SHP77 (cell line): ENCODE results near the gene ODAD3.
"Not testable (repeated sequence)": the region's sequence is repeated elsewhere in the genome, so short reads cannot be mapped to it uniquely, and the experiment has no call there.

Experiments
- DNase-seq, 2 experiments: peaks; one replicate each; lab custom pipeline; 2025; lab: John Stamatoyannopoulos, UW

Gene ODAD3

DNA sequence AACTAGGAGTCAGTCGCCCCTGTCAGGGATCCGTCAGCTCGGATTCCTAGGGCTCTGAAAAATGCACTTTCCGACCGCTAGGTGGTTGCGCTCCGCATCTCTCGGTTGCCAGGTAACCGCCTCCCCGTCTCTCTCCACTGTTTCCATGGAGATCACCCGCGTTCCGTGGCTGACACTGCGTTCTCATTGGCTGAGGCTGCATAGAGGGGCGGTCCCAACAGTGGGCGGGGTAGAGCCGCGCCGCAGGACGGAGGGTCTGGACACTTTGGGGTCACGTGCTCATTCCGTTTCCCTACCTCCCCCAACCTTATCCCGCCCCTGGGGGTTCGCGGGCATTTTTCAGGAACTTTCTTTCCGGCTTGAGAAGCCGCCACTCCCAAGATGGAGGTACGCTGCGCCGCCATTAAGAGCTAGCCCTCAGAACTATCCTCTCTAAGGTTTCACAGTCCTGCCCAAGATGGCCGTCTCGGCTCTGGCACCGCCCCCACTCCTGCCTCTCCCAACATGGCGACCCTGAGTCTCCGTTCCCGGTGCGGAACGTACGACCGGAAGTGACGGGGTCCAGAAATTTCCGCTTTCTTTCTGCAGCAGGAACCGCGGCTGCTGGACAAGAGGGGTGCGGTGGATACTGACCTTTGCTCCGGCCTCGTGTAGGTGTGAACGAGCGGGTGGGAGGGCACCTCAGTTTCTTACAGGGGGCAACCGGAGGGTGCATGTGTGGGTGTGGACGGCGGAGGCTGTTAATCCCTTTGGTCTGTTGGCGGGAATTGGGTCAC, at the start of gene ODAD3, which contains the start of gene PRKCSH:
TSS of gene ODAD3 (minus strand) at position 65 of the 776 bp plus-strand sequence. CDS start 105 bp downstream, outside the sequence.
TSS of gene PRKCSH (plus strand) at position 579 of the 776 bp plus-strand sequence. CDS start 483 bp downstream, outside the sequence.
- peak; percentile 99 to 100 for DNase-seq

GRCh38 chr19:11483366-11484111, 48.6 kb upstream of the ODAD3 start:
- no peak for DNase-seq

- peak; percentile 68 to 87 for DNase-seq
Measured at GRCh38 chr19:11482384-11483050, 47.6 kb upstream of the ODAD3 start.

DNA sequence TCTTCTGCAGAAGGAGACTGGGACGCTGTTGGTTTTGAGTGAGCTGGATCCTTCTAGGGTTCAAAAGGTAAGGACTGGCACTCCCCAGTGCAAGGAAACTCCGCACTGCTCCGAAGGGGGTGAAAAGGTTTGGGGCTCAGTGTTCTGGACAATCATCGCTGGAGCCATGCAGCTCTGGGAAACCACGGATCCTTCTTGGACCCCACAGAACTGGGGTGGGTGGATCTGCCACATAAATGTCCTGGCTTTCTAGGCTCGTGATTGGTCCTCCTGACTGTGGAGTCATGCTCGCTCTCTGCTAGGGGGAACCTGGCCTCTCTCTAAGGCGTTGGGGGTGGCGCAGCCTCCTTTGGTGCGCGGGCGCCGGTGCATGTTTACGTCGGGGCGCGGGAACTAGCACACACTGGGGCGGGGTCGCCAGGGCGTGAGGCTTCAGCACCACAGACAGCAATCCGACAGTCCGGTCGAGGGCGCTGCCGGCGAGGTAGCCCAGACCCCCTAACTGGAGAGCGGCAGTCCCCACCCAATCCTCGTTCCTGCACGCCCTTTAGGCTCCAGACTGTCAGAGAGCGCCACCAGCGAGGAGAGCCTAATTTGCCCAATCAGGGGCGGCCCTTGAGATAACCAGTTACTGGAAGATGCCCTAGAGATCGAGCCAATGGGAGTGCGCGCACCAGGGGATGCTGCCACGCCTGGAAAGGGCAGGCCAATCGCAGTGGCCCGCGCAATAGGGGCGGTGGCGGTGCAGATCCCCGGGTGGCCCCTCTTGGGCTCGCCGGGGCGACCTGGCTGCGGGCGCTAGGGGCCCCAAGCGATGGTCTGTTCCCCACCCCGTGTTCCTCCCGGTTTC, 46.8 kb upstream of the ODAD3 start:
- peak; percentile 93 to 94 for DNase-seq

GRCh38 chr19:11480715-11481533, 46.0 kb upstream of the ODAD3 start, which contains the start of gene ELAVL3:
TSS of gene ELAVL3 (minus strand) at chr19:11481046. CDS start at chr19:11480608, 438 bp downstream.
- peak; percentile 43 to 69 for DNase-seq

GRCh38 chr19:11479898-11480714, 45.2 kb upstream of the ODAD3 start:
- no peak for DNase-seq

- peak; percentile 74 to 75 for DNase-seq
Measured at GRCh38 chr19:11479090-11479897, 44.4 kb upstream of the ODAD3 start.

DNA sequence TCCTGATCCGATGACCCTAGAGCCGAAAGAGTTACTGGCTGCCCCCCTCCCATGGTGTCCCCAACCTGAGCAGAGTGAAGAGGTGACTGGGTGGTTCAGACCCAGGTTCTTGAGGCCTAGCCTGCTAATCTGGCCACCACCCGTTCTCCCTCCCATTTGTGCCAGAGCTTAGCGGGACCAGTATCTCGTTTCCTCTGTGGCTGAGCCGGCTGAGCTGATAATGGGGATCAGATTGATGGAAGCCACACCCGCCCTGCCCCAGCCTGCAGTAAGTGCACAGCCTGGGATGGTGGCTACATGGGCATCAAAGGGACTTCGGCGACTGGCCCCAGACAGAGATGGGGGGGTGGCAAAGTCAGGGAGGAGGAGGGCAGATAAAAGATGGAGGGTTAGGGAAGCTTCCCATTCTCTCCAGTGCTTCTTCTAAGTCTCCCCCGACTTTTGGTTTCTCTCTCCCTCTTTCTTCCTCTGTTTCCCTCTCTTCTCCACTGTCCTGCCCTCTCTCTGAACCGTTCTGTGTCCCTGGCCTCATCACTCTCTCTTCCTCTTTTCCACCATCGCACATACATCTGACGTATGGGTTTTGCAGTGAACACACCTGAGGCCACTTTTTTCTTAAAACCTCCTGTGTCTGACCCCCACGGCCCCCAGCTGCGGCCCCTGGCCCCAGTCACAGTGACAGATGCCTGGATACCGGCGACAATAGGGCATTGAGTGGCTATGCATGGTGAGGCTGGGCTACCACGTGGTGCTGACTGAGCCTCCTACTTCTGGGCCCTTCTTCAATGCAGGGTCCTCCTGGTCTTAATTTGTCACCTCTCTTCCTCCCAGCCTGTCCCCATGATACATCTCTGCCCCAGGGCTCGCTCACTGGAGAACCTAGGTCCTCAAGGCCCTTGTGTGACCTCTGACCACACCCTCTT, 43.5 kb upstream of the ODAD3 start:
- no peak for DNase-seq

DNA sequence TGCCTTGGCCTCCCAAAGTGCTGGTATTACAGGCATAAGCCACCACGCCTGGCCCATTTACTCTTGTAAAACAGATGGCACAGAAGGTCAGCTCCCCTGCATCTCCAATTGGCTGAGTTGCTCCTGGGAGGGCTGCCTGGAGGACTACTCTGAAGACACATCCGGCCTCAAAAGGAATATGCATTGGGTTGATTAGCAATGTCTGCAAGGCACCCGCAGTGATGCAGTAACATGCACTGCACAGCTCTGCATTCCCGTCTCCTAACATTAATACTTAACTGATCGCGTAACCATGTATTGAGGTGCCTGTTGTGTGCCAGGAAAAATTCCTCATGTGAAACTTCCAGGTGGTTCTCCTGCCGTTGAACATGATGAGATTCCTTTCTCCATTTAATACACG, 40.9 kb upstream of the ODAD3 start:
- DNase-seq = no peak

- not testable (repeated sequence) for DNase-seq
Measured at GRCh38 chr19:11475343-11475742, 40.4 kb upstream of the ODAD3 start.

DNA sequence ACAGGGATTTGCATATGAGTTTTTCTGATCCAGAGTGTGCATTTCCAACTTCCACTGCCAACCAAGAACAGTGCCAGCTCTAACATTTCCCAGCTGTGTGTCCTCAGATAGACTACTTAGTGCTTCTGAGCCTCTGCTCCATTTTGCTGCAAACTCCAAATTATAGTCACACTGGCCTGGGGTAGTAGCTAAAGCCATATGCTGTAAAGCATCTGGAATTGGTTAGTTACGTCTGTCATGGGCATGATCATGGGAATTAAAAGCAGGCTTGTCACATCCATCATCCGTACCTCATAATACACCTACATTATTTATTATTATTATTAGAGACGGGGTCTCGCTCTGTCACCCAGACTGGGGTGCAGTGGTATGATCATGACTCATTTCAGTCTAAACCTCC, 38.8 kb upstream of the ODAD3 start:
- DNase-seq = no peak

DNA sequence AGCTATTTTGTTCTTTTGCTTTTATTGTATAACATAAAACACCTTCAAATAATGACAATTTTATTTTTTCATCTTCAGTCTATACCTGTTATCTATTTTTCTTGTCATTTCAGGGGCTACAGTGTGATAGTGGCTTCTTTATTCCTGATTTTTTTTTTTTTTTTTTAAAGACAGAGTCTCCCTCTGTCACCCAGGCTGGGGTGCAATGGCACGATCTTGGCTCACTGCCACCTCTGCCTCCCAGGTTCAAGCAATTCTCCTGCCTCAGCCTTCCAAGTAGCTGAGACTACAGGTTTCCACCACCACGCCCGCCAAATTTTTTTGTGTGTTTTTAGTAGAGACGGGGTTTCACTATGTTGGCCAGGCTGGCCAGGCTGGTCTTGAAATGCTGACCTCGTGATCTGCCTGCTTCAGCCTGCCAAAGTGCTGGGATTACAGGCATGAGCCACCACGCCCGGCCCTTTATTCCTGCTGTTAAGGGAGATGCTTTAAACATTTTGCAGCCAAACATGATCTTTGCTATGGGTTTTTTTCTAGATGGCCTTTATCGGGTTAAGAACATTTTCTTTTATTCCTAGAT, 33.4 kb upstream of the ODAD3 start:
- not testable (repeated sequence) for DNase-seq

DNA sequence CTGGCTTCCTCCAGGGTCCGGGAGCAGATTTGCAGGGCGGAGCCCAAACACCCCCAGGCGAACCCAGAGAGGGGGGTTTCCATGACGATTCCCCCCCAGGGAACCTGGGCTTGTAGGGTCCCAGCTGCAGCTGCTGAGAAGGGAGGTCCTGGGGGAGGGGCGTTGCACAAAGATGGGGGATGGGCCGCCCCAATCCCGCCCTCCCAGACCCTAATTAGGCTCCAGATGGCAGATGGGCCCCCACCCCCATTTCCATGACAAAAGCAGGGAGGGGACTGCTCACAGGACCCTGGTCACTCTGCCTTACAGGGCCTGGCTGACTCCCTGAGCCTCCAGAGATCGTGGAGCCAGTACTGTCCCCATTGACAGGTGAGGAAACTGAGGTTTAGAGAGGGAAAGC, 30.7 kb upstream of the ODAD3 start:
- DNase-seq = no peak

GRCh38 chr19:11464333-11465265, 29.7 kb upstream of the ODAD3 start:
- no peak for DNase-seq

GRCh38 chr19:11463391-11463790, 28.5 kb upstream of the ODAD3 start:
- DNase-seq = no peak

DNA sequence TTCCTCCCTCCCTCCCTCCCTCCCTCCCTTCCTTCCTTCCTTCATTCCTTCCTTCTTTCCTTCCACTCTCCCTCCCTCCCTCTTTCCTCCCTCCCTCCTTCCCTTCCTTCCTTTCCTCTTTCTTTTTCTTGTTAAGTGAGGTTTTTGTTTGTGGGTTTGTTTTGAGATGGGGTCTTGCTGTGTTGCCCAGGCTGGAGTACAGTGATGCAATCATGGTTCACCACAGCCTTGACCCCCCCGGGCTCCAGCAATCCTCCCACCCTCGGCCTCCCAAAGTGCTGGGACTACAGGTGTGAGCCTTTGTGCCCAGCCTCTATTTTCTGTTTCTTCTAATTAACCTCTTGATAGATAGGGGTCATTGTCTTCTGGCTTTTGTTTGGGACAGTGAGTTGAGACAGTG, 26.5 kb upstream of the ODAD3 start:
- DNase-seq = no peak
